Stimulated activated CD4-positive, alpha-beta T cell treated with anti-CD3 and anti-CD28 coated beads, Interleukin-12 subunit alpha, Interleukin-12 subunit beta, amount 100 ng/mL, for 24 hours (primary cell): ENCODE data around the gene GOSR2.
"Not testable (repeated sequence)": the region's sequence is repeated elsewhere in the genome, so short reads cannot be mapped to it uniquely, and the experiment has no call there.

ENCODE experiments used
- DNase-seq, 2 experiments: peaks; one replicate each; pipeline ENCODE4 v3.0.0-alpha.2; 2020; ENCODE audit warnings: low read depth in 2 of 2

The GOSR2 gene

GRCh38 chr17:46964315-46965265 lies 41.6 kb downstream of the GOSR2 start:
- no peak for DNase-seq

DNA sequence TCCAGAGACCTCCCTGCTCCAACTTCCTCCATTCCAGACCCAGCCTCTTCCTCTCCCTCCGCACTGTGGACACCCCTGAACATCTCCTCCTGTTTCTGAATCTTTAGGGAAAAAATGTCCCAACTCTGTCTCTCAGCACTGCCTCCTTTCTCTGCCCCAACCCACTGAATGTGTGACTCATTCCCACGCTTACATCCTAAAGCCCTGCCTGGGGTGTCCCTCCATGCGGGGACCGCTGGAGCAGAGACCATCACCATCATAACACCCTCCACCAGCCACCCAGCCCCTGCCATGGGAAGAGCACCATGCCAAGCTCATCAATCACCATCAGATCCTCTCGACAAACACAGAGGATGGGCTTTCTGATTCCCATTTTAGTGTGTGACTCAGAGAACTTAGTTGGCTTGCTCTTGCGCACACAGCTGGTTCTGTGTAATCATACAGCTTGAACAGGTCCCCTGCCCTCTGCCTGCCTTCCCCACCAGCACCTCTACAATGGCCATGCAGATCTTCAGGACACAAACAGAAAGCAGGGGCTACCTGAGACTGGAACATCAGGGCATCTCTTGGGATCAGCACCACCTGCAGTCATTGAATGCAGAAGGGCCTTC lies 45.4 kb downstream of the GOSR2 start:
- DNase-seq: no peak

GRCh38 chr17:46968896-46969295 lies 45.9 kb downstream of the GOSR2 start:
- no peak for DNase-seq

- DNase-seq: no peak
Observed at GRCh38 chr17:46971647-46972300, 48.8 kb downstream of the GOSR2 start.

GRCh38 chr17:46972346-46972745 lies 49.4 kb downstream of the GOSR2 start:
- DNase-seq: no peak

DNA sequence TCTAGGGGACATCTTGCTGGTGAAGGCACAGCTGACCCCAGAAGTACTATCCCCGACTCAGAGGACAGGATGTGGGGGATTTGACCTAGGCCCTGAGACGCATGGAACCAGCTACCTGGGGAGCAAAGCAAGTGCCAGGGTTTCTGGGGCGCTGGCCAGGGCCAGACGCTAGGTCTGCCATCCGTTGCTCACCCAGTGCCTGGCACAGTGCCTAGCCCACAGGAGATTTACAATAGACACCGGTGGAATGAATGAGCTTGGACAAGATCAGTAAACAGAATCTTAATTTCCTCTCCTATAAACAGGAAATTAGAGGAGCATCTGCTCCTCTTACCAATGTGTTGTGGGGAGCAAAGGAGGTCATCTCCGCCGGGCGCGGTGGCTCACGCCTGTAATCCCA lies 51.1 kb downstream of the GOSR2 start:
- no peak for DNase-seq

DNA sequence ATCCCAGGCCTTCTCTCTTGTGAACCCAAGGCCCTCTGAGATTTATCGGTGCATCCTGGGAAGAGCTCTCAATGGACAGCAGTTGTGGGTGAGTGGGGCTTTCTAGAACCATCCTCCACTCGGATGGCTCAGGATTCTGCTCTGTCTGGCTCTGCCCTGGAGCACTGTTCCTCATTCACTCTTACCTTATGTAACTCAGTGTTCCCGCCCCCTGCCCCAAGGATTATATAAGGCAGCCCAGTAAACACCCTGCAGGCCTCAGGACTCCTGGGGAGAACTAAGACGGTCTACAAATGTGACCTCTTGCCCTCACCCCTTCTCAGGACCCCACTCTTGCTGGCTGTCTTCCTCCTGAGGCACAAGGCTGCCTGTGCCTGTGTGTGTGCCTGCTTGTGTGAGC lies 52.3 kb downstream of the GOSR2 start:
- no peak for DNase-seq

GRCh38 chr17:46976626-46977270 lies 53.8 kb downstream of the GOSR2 start:
- DNase-seq: no peak

GRCh38 chr17:46977348-46977747 lies 54.4 kb downstream of the GOSR2 start:
- no peak for DNase-seq

DNA sequence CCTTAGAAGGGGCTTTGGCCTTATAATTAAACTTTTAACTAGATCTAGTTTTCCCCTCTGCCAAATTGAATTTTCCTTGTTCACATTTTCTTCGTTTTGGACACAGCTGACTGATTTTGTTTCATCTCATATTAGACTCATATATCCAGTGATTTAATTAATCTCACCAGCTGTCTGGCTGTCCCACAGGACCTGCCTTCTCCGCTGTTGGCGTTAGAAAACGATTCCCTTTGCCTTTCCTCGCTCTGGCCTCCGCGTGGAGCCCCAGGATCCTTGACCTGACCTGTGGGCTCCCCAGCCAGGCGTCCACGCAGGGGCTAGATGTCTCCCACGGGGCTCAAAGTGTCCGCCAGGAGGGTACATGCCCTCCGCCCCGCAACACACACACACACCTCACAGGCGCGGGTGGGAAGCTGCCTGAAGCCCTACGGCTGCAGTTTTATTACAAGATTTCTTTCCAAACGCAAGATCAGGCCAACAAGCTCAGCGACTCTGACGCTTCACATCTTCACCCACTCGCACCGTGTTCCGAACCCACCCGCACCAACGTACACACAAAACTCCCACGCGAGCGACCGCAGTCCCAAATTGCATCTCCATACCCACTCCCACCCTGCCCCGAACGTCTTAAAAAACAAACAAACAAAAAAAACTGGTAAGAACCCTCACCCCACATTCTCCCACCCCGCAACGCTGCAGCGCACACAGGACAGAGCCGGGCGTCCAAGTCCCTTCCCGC lies 55.0 kb downstream of the GOSR2 start:
- no peak for DNase-seq

GRCh38 chr17:46978489-46979146 lies 55.7 kb downstream of the GOSR2 start:
- DNase-seq: no peak

DNA sequence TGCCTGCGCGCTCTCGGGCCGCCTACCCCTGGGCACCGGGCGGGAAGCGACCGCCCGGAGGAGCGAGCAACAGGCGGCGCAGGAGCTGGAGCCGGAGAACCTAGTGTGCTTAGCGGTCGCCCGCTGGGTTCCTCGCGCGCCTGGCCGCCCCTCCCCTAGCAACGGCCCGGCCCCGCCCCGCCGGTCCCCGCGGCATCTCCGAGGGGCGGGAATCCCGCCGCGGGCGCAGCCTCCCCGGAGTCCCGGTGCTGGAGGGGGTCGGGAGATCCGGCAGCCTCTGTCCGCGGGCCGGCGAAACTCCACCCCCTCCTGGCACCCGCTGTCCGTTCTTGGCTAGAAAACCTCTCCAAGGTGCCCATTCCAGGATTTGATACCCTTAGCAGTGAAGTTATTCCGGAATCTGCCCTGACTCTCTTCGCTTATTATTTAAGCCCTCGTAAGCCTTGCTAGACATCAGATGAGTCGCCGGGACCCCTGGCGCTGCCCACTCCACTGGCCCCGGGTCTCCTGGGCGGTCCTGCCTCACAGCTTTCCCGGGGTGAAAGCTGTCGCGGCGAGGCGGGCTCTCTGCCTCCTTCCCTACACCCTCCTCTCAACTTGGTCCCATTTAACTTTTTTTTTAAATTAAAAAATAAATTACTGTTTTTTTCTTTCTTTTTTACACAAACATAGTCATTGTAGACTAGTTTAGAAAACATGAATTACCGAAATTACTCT lies 56.3 kb downstream of the GOSR2 start, which contains the start of gene RPRML:
Gene RPRML, minus strand, starts transcription at position 107 of the 717 bp plus-strand sequence. CDS start 246 bp downstream, outside the sequence.
- DNase-seq: peak in 1 of 2 experiments; percentile 34

GRCh38 chr17:46982577-46982976 lies 59.6 kb downstream of the GOSR2 start:
- no peak for DNase-seq

- no peak for DNase-seq
Observed at GRCh38 chr17:46983782-46984181, 60.8 kb downstream of the GOSR2 start.

GRCh38 chr17:46984341-46984740 lies 61.4 kb downstream of the GOSR2 start:
- no peak for DNase-seq

DNA sequence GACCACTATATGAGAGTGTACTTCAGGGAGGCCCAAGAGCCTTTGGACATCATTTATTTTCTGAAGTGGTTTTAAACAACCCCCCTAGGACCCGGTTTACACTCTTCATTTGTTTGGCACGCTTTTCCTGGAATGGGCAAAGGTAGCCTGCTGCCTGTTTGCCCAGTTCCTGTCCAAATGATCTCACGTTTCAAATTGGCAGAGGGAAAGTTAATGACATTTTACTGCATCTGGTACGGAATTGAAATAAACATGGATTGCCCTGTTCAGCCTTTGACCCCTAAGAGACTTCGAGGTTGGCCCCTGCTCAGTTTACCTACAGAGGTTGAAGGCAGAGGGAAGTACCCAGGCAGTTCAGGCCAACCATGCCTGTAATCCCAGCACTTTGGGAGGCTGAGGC lies 61.9 kb downstream of the GOSR2 start:
- DNase-seq: no peak

DNA sequence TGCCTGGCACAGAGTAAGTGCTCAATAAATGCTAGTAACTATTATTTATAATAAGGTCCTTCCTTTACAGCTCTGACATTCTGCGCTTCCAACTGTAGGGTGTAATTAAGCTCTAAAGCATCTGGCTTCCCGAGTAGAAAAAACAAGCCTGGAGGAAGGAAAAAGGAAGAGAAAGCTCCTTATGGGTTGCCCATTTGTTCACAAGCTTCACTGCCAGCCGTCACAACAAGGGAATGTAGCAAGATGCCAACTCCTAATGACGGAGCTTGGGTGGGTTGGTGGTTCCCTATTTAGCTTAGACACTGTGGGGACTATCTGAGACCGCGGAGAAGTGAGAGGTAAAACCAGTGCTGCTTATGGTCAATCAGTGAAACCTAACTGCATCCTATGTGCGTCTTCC lies 63.4 kb downstream of the GOSR2 start:
- no peak for DNase-seq

- not testable (repeated sequence) for DNase-seq
Observed at GRCh38 chr17:46987927-46988326, 65.0 kb downstream of the GOSR2 start.

- DNase-seq: no peak
Observed at GRCh38 chr17:46989637-46990431, 66.9 kb downstream of the GOSR2 start.
